Thoracic aorta (tissue), 2 donors: ENCODE measurements around the gene TMEM248. TPM values are rescaled to one million over a fixed set of nuclear protein-coding genes. Genes with fewer than 3 reads are reported as not detected.
"Not testable (repeated sequence)": the region's sequence is repeated elsewhere in the genome, so short reads cannot be mapped to it uniquely, and the experiment has no call there.

Experiments used
- ATAC-seq: fragments of 150-250 bp; one replicate; pipeline ENCODE4 v1.8.0; 2017; ENCODE audit warnings: low read depth; ENCODE audit not compliant: insufficient number of reproducible peaks, low FRiP score
- DNase-seq: peaks from one replicate; pipeline ENCODE4 v3.0.0-alpha.2; 2020; ENCODE audit warnings: low spot score
- H3K27ac ChIP-seq, 2 donors: fragments of 200-600 bp; sonication (generic); 1 replicate in 1 of 2; 2 replicates in 1 of 2; pipeline ENCODE4 v1.5.1; 2016; ENCODE audit warnings: mild to moderate bottlenecking in 2 of 2, moderate library complexity in 2 of 2
- H3K27me3 ChIP-seq: fragments of 200-600 bp; sonication (generic); replicated peaks from 2 replicates; pipeline ENCODE4 v1.6.0; 2016; ENCODE audit warnings: mild to moderate bottlenecking; ENCODE audit not compliant: insufficient read depth
- H3K36me3 ChIP-seq: fragments of 200-600 bp; sonication (generic); one replicate; pipeline ENCODE4 v1.5.1; 2016
- H3K4me1 ChIP-seq, 2 donors: fragments of 200-600 bp; sonication (generic); 1 replicate in 1 of 2; 2 replicates in 1 of 2; pipeline versions ENCODE4 v1.5.1 to v1.6.0; 2016; ENCODE audit warnings: low read depth in 2 of 2, mild to moderate bottlenecking in 1 of 2; ENCODE audit not compliant: control insufficient read depth in 1 of 2
- H3K4me3 ChIP-seq: fragments of 200-600 bp; sonication (generic); 2 replicates; pipeline ENCODE4 v1.5.1; 2016; ENCODE audit warnings: mild to moderate bottlenecking
- H3K9me3 ChIP-seq: fragments of 200-600 bp; sonication (generic); 2 replicates; pipeline ENCODE4 v1.5.1; 2016
- CTCF ChIP-seq: fragments of 200-600 bp; sonication (generic); IDR thresholded peaks from one replicate; pipeline ENCODE4 v1.5.1; 2019; ENCODE audit warnings: antibody characterized with exemption
- total RNA-seq, 2 donors: library from RNA; depleted of rRNA; stranded (reverse); fragments of >200 nt; gene quantifications; one replicate each; pipeline versions ENCODE4 v1.1.0 to v1.2.3, GENCODE V29; 2016

TMEM248 gene
- total RNA-seq, 2 donors from 2014 or later: 108 to 130 TPM

DNA sequence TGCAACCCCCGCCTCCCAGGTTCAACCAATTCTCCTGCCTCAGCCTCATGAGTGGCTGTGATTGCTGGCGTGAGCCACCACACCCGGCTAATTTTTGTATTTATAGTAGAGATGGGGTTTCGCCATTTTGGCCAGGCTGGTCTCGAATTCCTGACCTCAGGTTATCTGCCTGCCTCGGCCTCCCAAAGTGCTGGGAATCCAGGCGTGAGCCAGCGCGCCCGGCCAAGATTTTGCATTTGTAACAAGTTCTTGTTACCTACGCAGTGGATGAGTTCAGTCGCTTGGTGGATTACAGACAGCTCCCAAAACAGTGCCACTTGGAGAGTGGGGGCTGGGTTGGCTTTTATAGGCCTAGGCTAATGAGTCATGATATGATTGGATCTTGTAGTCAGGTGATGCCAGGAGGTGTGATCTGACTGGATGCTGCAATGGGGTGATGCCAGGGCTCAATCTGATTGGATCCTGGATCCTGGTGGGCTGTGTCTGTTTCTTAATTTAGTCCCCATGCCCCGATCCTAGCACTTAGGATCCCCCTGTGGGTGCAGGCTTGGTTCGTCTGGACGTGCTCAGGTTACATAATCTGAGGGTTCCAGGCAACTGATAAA, 54.1 kb downstream of the TMEM248 start:
- Histone ChIP-seq H3K4me1 (no peaks in the 10 kb centered on the region), H3K9me3 (no peaks in the 10 kb centered on the region), H3K4me3 (no peak overlapping the region), H3K27ac (no peak overlapping the region), H3K27me3 (no peaks in the 10 kb centered on the region), H3K36me3 (no peaks in the 10 kb centered on the region)
- ATAC-seq (no peak), DNase-seq (no peak)
- no peak for TF ChIP-seq CTCF

DNA sequence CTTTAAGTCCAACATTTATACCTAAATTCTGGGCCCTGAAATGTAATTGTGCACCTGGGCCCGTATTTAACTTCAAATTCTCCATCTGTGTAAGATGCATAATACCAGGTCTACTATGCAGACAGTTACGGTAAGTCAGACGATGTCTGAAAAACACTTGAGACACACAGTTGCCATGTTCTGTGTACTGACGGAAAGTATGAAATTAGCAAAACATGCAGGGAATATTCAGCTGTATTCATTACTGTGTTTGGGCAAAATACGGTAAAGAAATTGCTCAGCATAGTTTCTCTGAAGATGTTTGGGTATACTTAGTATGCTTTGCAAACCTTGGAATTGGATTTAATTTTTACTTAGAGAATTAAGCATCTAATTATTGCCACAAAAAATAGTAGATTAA, 57.3 kb downstream of the TMEM248 start:
- H3K27me3 ChIP-seq, DNase-seq, H3K4me3 ChIP-seq, H3K27ac ChIP-seq, H3K4me1 ChIP-seq, H3K9me3 ChIP-seq, H3K36me3 ChIP-seq, ATAC-seq: not testable (repeated sequence)

DNA sequence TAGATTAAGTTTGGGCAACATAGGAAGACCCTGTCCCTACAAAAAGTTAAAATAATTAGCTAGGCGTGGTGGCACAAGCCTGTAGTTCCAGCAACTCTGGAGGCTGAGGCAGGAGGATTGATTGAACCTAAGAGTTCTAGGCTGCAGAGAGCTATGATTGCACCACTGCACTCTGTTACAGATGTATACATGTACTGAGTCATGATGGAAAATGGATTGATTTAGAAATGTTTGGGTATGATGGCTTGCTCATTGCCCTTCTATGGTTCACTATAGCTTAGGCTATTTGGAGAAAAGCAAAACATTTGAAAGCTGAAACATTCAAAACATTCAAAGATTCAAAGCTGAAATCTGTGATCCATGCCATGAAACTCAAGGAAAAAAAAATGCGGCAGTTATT, 58.0 kb downstream of the TMEM248 start:
- not testable (repeated sequence) for H3K4me1 ChIP-seq, H3K36me3 ChIP-seq, H3K27me3 ChIP-seq, H3K27ac ChIP-seq, H3K9me3 ChIP-seq, DNase-seq, H3K4me3 ChIP-seq, ATAC-seq

DNA sequence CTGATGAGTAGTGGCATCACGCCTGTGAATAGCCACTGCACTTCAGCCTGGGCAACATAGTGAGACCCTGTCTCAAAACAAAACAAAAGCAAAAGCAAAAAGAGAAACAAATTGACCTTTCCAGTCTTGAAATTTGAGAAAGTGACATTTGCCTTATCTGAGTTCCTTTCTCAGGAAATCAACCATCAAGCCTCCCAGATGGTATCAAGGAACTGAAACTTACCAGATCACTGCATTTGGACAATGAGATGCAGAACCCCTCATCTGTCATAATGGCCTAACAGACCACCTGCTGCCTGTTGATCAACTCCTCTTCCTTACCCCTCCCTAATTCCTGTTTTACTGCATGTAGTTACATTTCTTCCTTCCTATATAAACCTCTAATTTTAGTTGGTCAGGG, 59.3 kb downstream of the TMEM248 start:
- DNase-seq, H3K4me1 ChIP-seq, ATAC-seq: not testable (repeated sequence)

DNA sequence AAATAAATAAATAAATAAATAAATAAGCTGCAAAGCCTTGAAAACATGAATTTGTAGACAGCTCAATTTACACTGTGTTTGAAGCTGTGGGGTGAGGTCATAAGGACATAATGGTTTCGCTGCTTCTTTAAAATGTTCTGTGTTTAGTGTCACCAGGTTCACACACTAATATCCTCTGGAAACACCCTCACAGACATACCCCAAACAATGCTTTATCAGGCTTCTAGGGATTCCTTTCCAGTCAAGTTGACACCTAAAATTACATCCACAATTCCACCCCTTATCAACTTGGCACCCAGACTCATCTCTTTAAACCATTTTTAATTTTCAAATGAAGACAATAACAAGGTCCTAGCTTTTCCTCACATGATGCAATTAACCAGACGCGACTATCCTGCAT, 68.5 kb downstream of the TMEM248 start:
- Histone ChIP-seq H3K36me3 (peaks cover 47% of the 10 kb centered on the region), H3K4me1 (peaks cover 7 to 22% of the 10 kb centered on the region in 2 donors)
- H3K4me3 ChIP-seq, H3K27me3 ChIP-seq, DNase-seq, H3K27ac ChIP-seq, ATAC-seq, H3K9me3 ChIP-seq: not testable (repeated sequence)

More for the DNA sequence above, 59.3 kb downstream of the TMEM248 start:
- not testable (repeated sequence) for H3K27ac ChIP-seq, H3K9me3 ChIP-seq, H3K4me3 ChIP-seq, H3K36me3 ChIP-seq, H3K27me3 ChIP-seq

DNA sequence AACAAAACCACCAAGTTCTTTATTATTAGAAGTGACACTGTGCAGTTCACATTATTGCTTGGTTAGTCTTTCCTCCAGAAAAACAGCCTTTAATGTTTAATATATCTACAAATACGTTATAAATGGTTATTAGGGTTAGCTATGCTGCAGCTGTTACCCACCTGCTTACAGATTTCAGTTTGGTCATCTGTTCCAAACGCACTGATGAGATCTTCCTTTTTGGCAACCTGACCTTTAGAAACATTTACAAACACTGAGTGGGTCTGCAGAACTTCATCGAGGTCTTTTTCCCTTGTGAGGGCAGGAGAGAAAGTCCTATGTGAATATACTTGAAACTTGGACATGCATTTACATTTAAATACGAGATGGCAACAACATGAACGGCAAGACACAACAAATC, 73.0 kb downstream of the TMEM248 start:
- H3K27ac ChIP-seq: peak overlapping the region; percentile 100
- peaks cover 10 to 26% of the 10 kb centered on the region in 2 donors for H3K4me1 ChIP-seq
- not testable (repeated sequence) for H3K9me3 ChIP-seq, H3K27me3 ChIP-seq, ATAC-seq, DNase-seq
- peaks cover 33% of the 10 kb centered on the region for H3K36me3 ChIP-seq
- peak overlapping the region; percentile 92 for H3K4me3 ChIP-seq

- peaks cover 10 to 26% of the 10 kb centered on the region in 2 donors for H3K4me1 ChIP-seq
- peak; percentile 19 for DNase-seq
- ATAC-seq: peak; percentile 89
- not testable (repeated sequence) for H3K9me3 ChIP-seq, H3K27me3 ChIP-seq
- peaks cover 36% of the 10 kb centered on the region for H3K36me3 ChIP-seq
- H3K27ac ChIP-seq: peak overlapping the region; percentile 100
- H3K4me3 ChIP-seq: peak overlapping the region; percentile 92
These were observed 73.6 kb downstream of the TMEM248 start for GRCh38 chr7:66994691-66995049.

DNA sequence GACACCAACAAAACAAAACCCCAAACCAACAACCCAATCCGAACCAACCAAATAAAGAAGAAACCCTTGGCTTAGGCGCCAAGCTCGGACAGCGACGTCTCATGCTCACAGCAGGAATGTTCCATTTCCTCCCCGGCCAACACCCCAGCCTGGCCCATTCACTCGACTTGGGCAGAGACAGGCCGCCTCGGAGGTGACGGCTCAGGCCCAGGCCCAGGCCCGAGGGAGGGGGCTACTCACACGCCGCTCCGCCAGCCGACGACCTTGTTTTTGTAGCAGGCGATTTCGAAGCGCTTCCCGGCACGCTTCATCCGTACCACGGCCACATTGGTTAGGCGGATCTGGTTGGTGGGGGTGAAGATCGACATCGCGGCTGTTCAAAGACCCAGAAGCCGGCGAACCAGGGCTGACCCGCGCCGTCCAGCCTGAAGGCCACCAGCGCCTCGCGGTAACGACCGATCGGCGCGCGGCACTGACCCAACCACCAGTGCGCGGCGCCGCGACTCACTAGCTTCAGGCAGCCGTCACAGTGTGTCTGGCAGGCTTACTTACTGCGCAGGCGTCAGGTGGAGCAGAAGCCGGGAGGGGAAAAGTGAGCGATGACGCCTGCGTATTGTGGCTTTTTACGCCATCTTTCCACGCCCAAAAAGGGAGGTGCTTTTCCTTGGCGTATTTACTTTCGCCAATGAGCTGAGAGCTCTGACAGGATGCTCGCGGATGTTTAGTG, 74.2 kb downstream of the TMEM248 start, which contains the start of gene SBDS:
Gene SBDS (minus strand): TSS at position 537 of the 727 bp plus-strand sequence. CDS start 169 bp downstream, at position 368.
- Histone ChIP-seq H3K36me3 (peaks cover 34% of the 10 kb centered on the region), H3K4me3 (peak within 1 kb of the TSS; percentile 92), H3K4me1 (peaks cover 10 to 26% of the 10 kb centered on the region in 2 donors), H3K27ac (peak within 1 kb of the TSS; percentile 100)
- not testable (repeated sequence) for H3K27me3 ChIP-seq, H3K9me3 ChIP-seq
- DNase-seq (peak; percentile 84), ATAC-seq (peak; percentile 80)

DNA sequence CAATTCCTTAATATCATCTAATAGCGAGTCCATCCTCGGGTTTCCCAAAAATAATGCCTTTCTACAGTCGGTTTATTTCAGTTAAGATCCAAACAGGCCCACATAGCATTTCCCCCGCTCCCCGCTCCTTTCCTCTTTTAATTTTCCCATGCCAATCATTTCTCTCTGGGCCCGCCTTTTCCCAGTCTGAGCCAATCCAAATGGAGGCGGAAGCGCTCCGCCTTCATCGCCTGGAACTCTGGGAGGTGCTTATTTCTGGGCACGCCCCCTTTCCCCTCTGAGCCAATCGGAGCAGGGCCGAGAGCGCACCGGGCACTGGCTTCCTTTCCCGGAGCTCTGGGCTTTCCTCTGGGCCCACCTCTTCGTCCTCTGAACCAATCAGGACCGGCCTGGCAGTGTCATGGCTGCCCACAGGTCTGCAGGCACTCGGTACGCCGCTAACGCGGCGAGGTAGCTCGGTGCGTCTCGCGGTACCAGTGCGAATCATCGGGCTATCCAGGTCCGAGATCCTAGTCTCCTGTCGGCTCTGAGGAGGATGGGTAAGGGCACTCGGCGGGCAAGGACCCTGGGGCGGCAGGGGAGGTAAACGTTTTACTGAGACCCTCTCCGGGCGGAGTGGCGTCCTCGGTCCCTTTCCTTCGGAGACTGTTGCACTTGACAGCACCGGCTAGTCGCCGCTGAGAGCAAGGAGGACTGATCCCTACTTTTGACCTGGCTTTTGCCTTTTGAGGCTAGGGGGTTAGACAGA, 75.6 kb downstream of the TMEM248 start, which contains the start of gene TYW1:
Gene TYW1 (plus strand): TSS at position 390 of the 748 bp plus-strand sequence. CDS start 146 bp downstream, at position 536.
- peak; percentile 82 for ATAC-seq
- DNase-seq: peak; percentile 95
- H3K27me3 ChIP-seq, H3K9me3 ChIP-seq: not testable (repeated sequence)
- Histone ChIP-seq H3K36me3 (peaks cover 25% of the 10 kb centered on the region), H3K4me3 (peak within 1 kb of the TSS; percentile 92), H3K27ac (peak within 1 kb of the TSS; percentile 81 to 94), H3K4me1 (peaks cover 10 to 26% of the 10 kb centered on the region in 2 donors)
